ENCODE data around the gene NKD2.

NKD2 gene

GRCh38 chr5:1041225-1042143, 32.9 kb downstream of the NKD2 start:
- no peak for DNase-seq (ENCODE audit: low read depth in 2 of 2)

GRCh38 chr5:1042626-1043025, 34.0 kb downstream of the NKD2 start:
- no peak for DNase-seq (ENCODE audit: low read depth in 2 of 2)

GRCh38 chr5:1043327-1043726, 34.7 kb downstream of the NKD2 start:
- DNase-seq (ENCODE audit: low read depth in 2 of 2), result no peak

- DNase-seq (ENCODE audit: low read depth in 2 of 2), result no peak
These were observed 35.5 kb downstream of the NKD2 start for GRCh38 chr5:1044117-1044516.

GRCh38 chr5:1045960-1046560, 37.5 kb downstream of the NKD2 start:
- DNase-seq (ENCODE audit: low read depth in 2 of 2), result no peak

GRCh38 chr5:1047332-1047965, 38.8 kb downstream of the NKD2 start:
- DNase-seq (ENCODE audit: low read depth in 2 of 2), result no peak

- no peak for DNase-seq (ENCODE audit: low read depth in 2 of 2)
These were observed 39.6 kb downstream of the NKD2 start for GRCh38 chr5:1048162-1048721.

- no peak for DNase-seq (ENCODE audit: low read depth in 2 of 2)
These were observed 40.5 kb downstream of the NKD2 start for GRCh38 chr5:1048861-1049838.

- DNase-seq (ENCODE audit: low read depth in 2 of 2), result no peak
These were observed 42.1 kb downstream of the NKD2 start for GRCh38 chr5:1050423-1051365.

GRCh38 chr5:1051366-1051720, 42.7 kb downstream of the NKD2 start:
- no peak for DNase-seq (ENCODE audit: low read depth in 2 of 2)

- DNase-seq (ENCODE audit: low read depth in 2 of 2), result no peak
These were observed 43.5 kb downstream of the NKD2 start for GRCh38 chr5:1052076-1052475.

GRCh38 chr5:1052641-1053390, 44.2 kb downstream of the NKD2 start:
- DNase-seq (ENCODE audit: low read depth in 2 of 2), result no peak

- DNase-seq (ENCODE audit: low read depth in 2 of 2), result no peak
These were observed 44.9 kb downstream of the NKD2 start for GRCh38 chr5:1053391-1054017.

GRCh38 chr5:1054018-1054798, 45.6 kb downstream of the NKD2 start:
- DNase-seq (ENCODE audit: low read depth in 2 of 2), result no peak

GRCh38 chr5:1054799-1055775, 46.5 kb downstream of the NKD2 start:
- DNase-seq (ENCODE audit: low read depth in 2 of 2), result no peak

- DNase-seq (ENCODE audit: low read depth in 2 of 2), result no peak
These were observed 47.5 kb downstream of the NKD2 start for GRCh38 chr5:1055896-1056610.
